HCT116 (cell line): ENCODE measurements around the gene SLC25A45. TPM values are rescaled to one million over a fixed set of nuclear protein-coding genes. Genes with fewer than 3 reads are reported as not detected.

Experiments used
- ATAC-seq: fragments of 200-7000 bp; cut with Tn5 transposase; 2 replicates; pipeline ENCODE4 v1.9.1; 2020; ENCODE audit warnings: mild to moderate bottlenecking, moderate library complexity
- BruUV-seq: library from RNA; stranded (reverse); fragments of 400-500 nt; replicated peaks from 2 replicates; lab custom pipeline; 2021; lab: Mats Ljungman, UMichigan
- CTCF ChIA-PET: fragments of 300-600 bp; sonication (Branson Sonifier 250); formaldehyde crosslinking; loops from one replicate; lab custom pipeline; 2021; ENCODE audit warnings: antibody characterized with exemption; lab: Charles Lee
- POLR2A ChIA-PET: fragments of 300-600, 350-600 bp; sonication (Branson Sonifier 250); formaldehyde crosslinking; loops from one replicate; lab custom pipeline; 2021; ENCODE audit warnings: antibody characterized with exemption; lab: Charles Lee
- RAD21 ChIA-PET, 2 experiments: fragments of 300-600 bp; sonication (Branson Sonifier 250); formaldehyde crosslinking; loops; one replicate each; lab custom pipeline; 2023; ENCODE audit warnings: low total read pairs in 2 of 2; ENCODE audit not compliant: uncharacterized antibody in 2 of 2, unreplicated experiment in 2 of 2, low non-redundant PET in 1 of 2; lab: Charles Lee
- DNase-seq: peaks from one replicate; pipeline ENCODE4 v3.0.0-alpha.2; 2010; ENCODE audit warnings: low read depth, low spot score
- H2AFZ ChIP-seq: fragments of 200-600 bp; shearing (Covaris generic), sonication (generic); 2 replicates; pipeline ENCODE4 v1.6.1; 2017; ENCODE audit warnings: low read depth, mixed run types, mixed read lengths, antibody characterized with exemption, low read length; ENCODE audit not compliant: poor library complexity, severe bottlenecking
- H3K27ac ChIP-seq: 2 replicates; pipeline ENCODE4 v1.5.1; 2012; ENCODE audit warnings: low read depth, low read length
- H3K27me3 ChIP-seq: fragments of 200-600 bp; sonication (generic); 2 replicates; pipeline ENCODE4 v1.6.1; 2016; ENCODE audit warnings: mixed run types, low read length, mixed read lengths; ENCODE audit not compliant: insufficient read depth
- H3K36me3 ChIP-seq, 2 experiments: fragments of 200-500 bp in 1 of 2; fragments of 200-600 bp in 1 of 2; sonication (Bioruptor generic) in 1 of 2; sonication (generic) in 1 of 2; 2 replicates each; pipeline versions ENCODE4 v1.5.1 to v1.6.1; 2014 to 2016; ENCODE audit warnings: low read length in 2 of 2, inconsistent platforms in 1 of 2, mixed read lengths in 1 of 2, mixed run types in 1 of 2; ENCODE audit not compliant: insufficient read depth in 2 of 2, control insufficient read depth in 1 of 2
- H3K4me1 ChIP-seq, 2 experiments: fragments of 200-600 bp in 1 of 2; sonication (generic) in 1 of 2; 2 replicates each; pipeline versions ENCODE4 v1.5.1 to v1.6.1; 2012 to 2017; ENCODE audit warnings: low read length in 2 of 2, inconsistent platforms in 1 of 2, mild to moderate bottlenecking in 1 of 2, mixed read lengths in 1 of 2, mixed run types in 1 of 2, moderate library complexity in 1 of 2; ENCODE audit not compliant: insufficient read depth in 2 of 2, control insufficient read depth in 1 of 2
- H3K4me2 ChIP-seq: fragments of 200-600 bp; sonication (generic); 2 replicates; pipeline ENCODE4 v1.6.1; 2017; ENCODE audit warnings: mixed run types, low read length, mixed read lengths
- H3K4me3 ChIP-seq, 2 experiments: fragments of 200-600 bp in 1 of 2; sonication (generic) in 1 of 2; replicated peaks in 1 of 2; 2 replicates each; pipeline ENCODE4 v1.5.1; 2011 to 2016; ENCODE audit warnings: low read length in 2 of 2, control low read depth in 1 of 2, low read depth in 1 of 2, mild to moderate bottlenecking in 1 of 2, mixed read lengths in 1 of 2, mixed run types in 1 of 2
- H3K79me2 ChIP-seq: fragments of 200-600 bp; sonication (generic); 2 replicates; pipeline ENCODE4 v1.6.1; 2017; ENCODE audit warnings: mild to moderate bottlenecking, mixed run types, low read length, moderate library complexity, mixed read lengths; ENCODE audit not compliant: insufficient read depth
- H3K9ac ChIP-seq: fragments of 200-600 bp; sonication (generic); 2 replicates; pipeline ENCODE4 v1.6.1; 2016; ENCODE audit warnings: low read length, mixed read lengths
- H3K9me2 ChIP-seq: fragments of 200-600 bp; sonication (generic), shearing (Covaris generic); 2 replicates; pipeline ENCODE4 v1.6.1; 2017; ENCODE audit warnings: mixed run types, mild to moderate bottlenecking, moderate library complexity; ENCODE audit not compliant: insufficient read depth
- H3K9me3 ChIP-seq, 2 experiments: fragments of 200-500 bp in 1 of 2; fragments of 200-600 bp in 1 of 2; sonication (Bioruptor generic) in 1 of 2; sonication (generic) in 1 of 2; 2 replicates each; pipeline ENCODE4 v1.6.1; 2014 to 2017; ENCODE audit warnings: low read length in 2 of 2, mixed read lengths in 2 of 2, inconsistent platforms in 1 of 2, low read depth in 1 of 2, mild to moderate bottlenecking in 1 of 2, mixed run types in 1 of 2, moderate library complexity in 1 of 2; ENCODE audit not compliant: control insufficient read depth in 1 of 2, insufficient read depth in 1 of 2
- H4K20me1 ChIP-seq: fragments of 200-600 bp; sonication (generic), shearing (Covaris generic); 2 replicates; pipeline ENCODE4 v1.6.1; 2017; ENCODE audit warnings: mixed run types, mild to moderate bottlenecking, moderate library complexity; ENCODE audit not compliant: insufficient read depth
- ATF3 ChIP-seq: IDR thresholded peaks from 2 replicates; pipeline ENCODE4 v1.6.1; 2012
- CEBPB ChIP-seq: IDR thresholded peaks from 2 replicates; pipeline ENCODE4 v1.6.1; 2012; ENCODE audit warnings: low read depth
- CTCF ChIP-seq, 3 experiments: fragments of 200-600 bp in 1 of 3; sonication (generic) in 1 of 3; IDR thresholded peaks in 2 of 3; conservative IDR thresholded peaks in 1 of 3; 2 replicates each; pipeline ENCODE4 v1.5.1; 2012 to 2017; ENCODE audit warnings: low read depth in 2 of 3, low read length in 2 of 3, antibody characterized with exemption in 1 of 3, borderline replicate concordance in 1 of 3, control low read depth in 1 of 3, mild to moderate bottlenecking in 1 of 3, mixed read lengths in 1 of 3, mixed run types in 1 of 3, moderate library complexity in 1 of 3; ENCODE audit not compliant: insufficient read depth in 1 of 3
- EGR1 ChIP-seq: IDR thresholded peaks from 2 replicates; pipeline ENCODE4 v1.6.1; 2012; ENCODE audit warnings: low read depth
- ELF1 ChIP-seq: IDR thresholded peaks from 2 replicates; pipeline ENCODE4 v1.6.1; 2012; ENCODE audit warnings: low read depth, borderline replicate concordance
- EZH2 ChIP-seq: fragments of 200-600 bp; sonication (generic); IDR thresholded peaks from 2 replicates; pipeline ENCODE4 v1.6.1; 2017; ENCODE audit warnings: antibody characterized with exemption, mixed run types
- MAX ChIP-seq: IDR thresholded peaks from 2 replicates; pipeline ENCODE4 v1.6.1; 2012
- POLR2A ChIP-seq: IDR thresholded peaks from 2 replicates; pipeline ENCODE4 v1.7.0; 2011; ENCODE audit warnings: borderline replicate concordance; ENCODE audit not compliant: insufficient read depth, insufficient read length; ENCODE audit errors: extremely low read depth
- REST ChIP-seq: IDR thresholded peaks from 2 replicates; pipeline ENCODE4 v1.6.1; 2012; ENCODE audit warnings: low read depth
- SIN3A ChIP-seq: IDR thresholded peaks from 2 replicates; pipeline ENCODE4 v1.6.1; 2012; ENCODE audit warnings: low read depth
- SRF ChIP-seq: IDR thresholded peaks from 2 replicates; pipeline ENCODE4 v1.6.1; 2012; ENCODE audit warnings: low read depth
- TCF7L2 ChIP-seq: IDR thresholded peaks from 2 replicates; pipeline ENCODE4 v1.7.0; 2011; ENCODE audit warnings: borderline replicate concordance, inconsistent platforms; ENCODE audit not compliant: insufficient read depth, insufficient read length; ENCODE audit errors: extremely low read depth
- YY1 ChIP-seq: IDR thresholded peaks from 2 replicates; pipeline ENCODE4 v1.6.1; 2011; ENCODE audit warnings: low read length, low read depth, moderate library complexity, mild to moderate bottlenecking; ENCODE audit not compliant: insufficient replicate concordance; ENCODE audit errors: extremely low read depth
- ZNF274 ChIP-seq: fragments of 200-500 bp; sonication (Bioruptor generic); IDR thresholded peaks from 2 replicates; pipeline ENCODE4 v1.6.1; 2014; ENCODE audit warnings: mild to moderate bottlenecking, low read depth, low read length, inconsistent platforms
- intact Hi-C: fragments of 100-400 bp; cut with micrococcal nuclease; formaldehyde crosslinking; loops from 2 replicates; pipeline ENCODE4 v1.10.0; 2022
- total RNA-seq: library from RNA; stranded (reverse); gene quantifications from one replicate; pipeline ENCODE4 v1.2.1, GENCODE V29; 2021; ENCODE audit not compliant: unreplicated experiment

SLC25A45 gene
- total RNA-seq, 1 experiment from 2014 or later: 3.9 TPM

- ChIA-PET POLR2A (interaction anchor here (1.6 kb wide), 1 partner anchor 123 kb away, joined by 4 read pairs; the partner anchor contains the start of gene MALAT1), RAD21 (no interaction called here), CTCF (no interaction called here)
- Histone ChIP-seq H3K9me2 (no peaks in the 10 kb centered on the region), H3K4me3 (no peak overlapping the region), H3K9me3 (no peaks in the 10 kb centered on the region), H3K36me3 (no peaks in the 10 kb centered on the region), H2AFZ (no peak overlapping the region), H3K4me2 (no peak overlapping the region)
- ATAC-seq: no peak
- no TSS peak for BruUV-seq
- TF ChIP-seq ZNF274: no peak
- no peak for TF ChIP-seq CTCF (IDR thresholded peaks at IDR 0.05 in 2 of 3, conservative IDR thresholded peaks at IDR 0.05 in 1 of 3; ENCODE audit: borderline replicate concordance in 1 of 3, insufficient read depth in 1 of 3, low read depth in 2 of 3, low read length in 2 of 3)
- TF ChIP-seq, all 23 proteins: peak for 0
- H3K79me2 ChIP-seq: no peaks in the 10 kb centered on the region
- H3K27ac ChIP-seq: no peak overlapping the region
- no peaks in the 10 kb centered on the region for H4K20me1 ChIP-seq
- no peak overlapping the region for H3K9ac ChIP-seq
- intact Hi-C loops: no loop called here
- DNase-seq: no peak
- no peaks in the 10 kb centered on the region for H3K27me3 ChIP-seq
- peaks cover 15 to 18% of the 10 kb centered on the region in 2 experiments for H3K4me1 ChIP-seq
Measured at GRCh38 chr11:65376138-65376713, 6.2 kb downstream of the SLC25A45 start.

- H3K79me2 ChIP-seq: no peaks in the 10 kb centered on the region
- intact Hi-C loops: no loop called here
- no peaks in the 10 kb centered on the region for H3K27me3 ChIP-seq
- ChIA-PET RAD21 (no interaction called here), CTCF (no interaction called here), POLR2A (interaction anchor here (1.6 to 1.8 kb wide), 3 partner anchors 49 to 132 kb away, joined by 3 to 6 read pairs (median 4); partner anchors contain the start of genes MALAT1 and NEAT1)
- H3K36me3 ChIP-seq: no peaks in the 10 kb centered on the region
- H4K20me1 ChIP-seq: no peaks in the 10 kb centered on the region
- no peaks in the 10 kb centered on the region for H3K9me2 ChIP-seq
- no peak for TF ChIP-seq MAX
- TF ChIP-seq TCF7L2: no peak
- TF ChIP-seq ATF3: no peak
- no peak for TF ChIP-seq EZH2
- TF ChIP-seq SRF: no peak
- TF ChIP-seq EGR1: no peak
- TF ChIP-seq CEBPB: no peak
- no peak for TF ChIP-seq SIN3A
- no peak for TF ChIP-seq POLR2A
- no peak for TF ChIP-seq ZNF274
- no peak for TF ChIP-seq ELF1
- TF ChIP-seq REST: no peak
- no peak for TF ChIP-seq YY1
- H3K4me1 ChIP-seq: peaks cover 4 to 6% of the 10 kb centered on the region in 2 experiments; a peak in 2 of 4 replicates
- H3K27ac ChIP-seq: no peak overlapping the region
- no peaks in the 10 kb centered on the region for H3K9me3 ChIP-seq
- H3K9ac ChIP-seq: no peak overlapping the region
- BruUV-seq: no TSS peak
- H3K4me3 ChIP-seq: no peak overlapping the region
- DNase-seq (no peak), ATAC-seq (no peak)
- H2AFZ ChIP-seq: no peak overlapping the region
- no peak overlapping the region for H3K4me2 ChIP-seq
Measured at GRCh38 chr11:65375012-65375411, 7.4 kb downstream of the SLC25A45 start.
